Stimulated activated CD4-positive, alpha-beta T cell treated with anti-CD3 and anti-CD28 coated beads, Interleukin-2, amount 100 ng/mL, for 4 hours (primary cell): Measurements from ENCODE around the gene SLC39A1.
"Not testable (repeated sequence)": the region's sequence is repeated elsewhere in the genome, so short reads cannot be mapped to it uniquely, and the experiment has no call there.

Experiments
- DNase-seq: peaks from one replicate; pipeline ENCODE4 v3.0.0-alpha.2; 2020; ENCODE audit warnings: low read depth

The SLC39A1 gene

DNA sequence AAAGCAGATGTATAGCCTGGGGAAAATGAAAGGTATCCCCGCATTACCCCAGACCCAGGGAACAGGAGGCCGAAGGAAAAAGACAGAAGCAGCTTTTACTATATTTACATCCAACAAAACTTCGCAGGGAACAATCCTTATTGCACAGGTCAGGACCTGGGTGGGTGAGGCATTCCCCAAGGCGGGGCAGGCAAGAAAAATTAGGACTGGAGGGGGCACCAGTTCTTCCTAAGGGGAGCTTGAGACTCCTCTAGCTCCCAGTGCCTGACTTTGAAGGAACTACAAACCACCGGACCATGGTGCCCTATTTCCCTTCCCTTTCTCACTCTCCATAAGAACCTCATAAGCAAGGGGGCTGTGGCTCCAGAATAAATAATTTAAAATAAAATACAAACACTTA lies 33.9 kb downstream of the SLC39A1 start:
- DNase-seq = no peak

DNA sequence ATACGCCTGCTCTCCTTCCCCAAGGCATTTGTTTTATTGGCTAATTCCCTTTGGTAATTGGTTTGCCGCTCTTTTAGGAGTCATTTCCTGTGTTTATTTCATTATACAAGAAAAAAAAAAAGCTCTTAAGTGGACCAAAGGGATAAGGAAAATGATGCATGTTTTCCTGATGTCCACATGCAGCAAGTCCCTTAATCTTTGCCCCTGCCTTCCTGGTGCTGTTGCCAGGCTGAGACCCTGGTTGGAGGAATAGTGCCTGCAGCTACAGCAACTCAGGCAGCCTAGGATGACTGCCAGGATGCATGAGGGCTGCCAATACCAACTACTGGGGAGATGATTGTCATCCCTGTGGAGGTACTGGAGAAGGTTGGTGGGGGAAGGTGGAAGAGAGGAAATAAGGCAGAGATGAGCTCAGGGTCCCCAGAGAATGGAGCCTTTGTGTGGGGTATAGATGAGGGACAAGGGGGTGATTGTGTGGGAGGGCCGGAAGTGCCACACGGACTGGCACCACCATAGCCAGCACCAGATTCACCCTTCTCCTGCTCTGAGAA lies 34.5 kb downstream of the SLC39A1 start:
- DNase-seq = no peak

DNA sequence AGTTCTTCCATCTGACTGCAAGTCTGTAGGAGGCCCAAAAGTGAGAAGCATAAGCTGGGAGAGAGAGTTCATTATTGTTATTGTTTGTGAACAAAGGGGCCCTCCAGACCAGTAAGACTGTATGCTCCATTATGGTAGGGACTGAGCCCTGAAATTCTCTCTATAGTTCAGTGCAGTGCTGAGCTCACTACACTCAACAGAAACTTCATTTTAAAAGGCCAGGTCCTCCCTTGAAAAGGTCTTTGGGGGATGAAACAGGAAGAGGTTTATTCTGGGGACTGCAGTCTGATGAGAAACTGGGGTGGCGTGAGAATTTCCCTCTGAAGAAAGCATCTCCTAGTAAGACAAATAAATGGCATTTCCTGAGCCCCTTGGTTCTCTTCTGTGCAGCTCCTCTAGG lies 35.1 kb downstream of the SLC39A1 start:
- DNase-seq = no peak

DNA sequence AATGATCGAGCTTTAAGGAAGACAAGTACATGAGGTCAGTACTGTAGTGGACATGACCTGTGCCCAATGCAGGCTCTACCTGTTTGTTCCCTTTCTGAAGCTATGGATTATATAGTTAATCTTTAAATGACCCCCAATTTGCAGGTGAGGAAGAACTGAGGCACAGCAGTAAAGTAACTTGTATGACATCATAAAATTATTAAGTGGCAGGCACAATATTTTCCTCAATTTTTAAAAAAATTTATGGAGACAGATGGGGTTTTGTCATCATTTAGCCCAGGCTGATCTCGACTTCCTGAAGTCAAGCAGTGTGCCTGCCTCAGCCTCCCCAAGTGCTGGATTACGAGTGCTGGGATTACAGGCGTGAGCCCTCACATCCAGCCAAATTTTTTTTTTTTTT lies 36.9 kb downstream of the SLC39A1 start:
- no peak for DNase-seq

DNA sequence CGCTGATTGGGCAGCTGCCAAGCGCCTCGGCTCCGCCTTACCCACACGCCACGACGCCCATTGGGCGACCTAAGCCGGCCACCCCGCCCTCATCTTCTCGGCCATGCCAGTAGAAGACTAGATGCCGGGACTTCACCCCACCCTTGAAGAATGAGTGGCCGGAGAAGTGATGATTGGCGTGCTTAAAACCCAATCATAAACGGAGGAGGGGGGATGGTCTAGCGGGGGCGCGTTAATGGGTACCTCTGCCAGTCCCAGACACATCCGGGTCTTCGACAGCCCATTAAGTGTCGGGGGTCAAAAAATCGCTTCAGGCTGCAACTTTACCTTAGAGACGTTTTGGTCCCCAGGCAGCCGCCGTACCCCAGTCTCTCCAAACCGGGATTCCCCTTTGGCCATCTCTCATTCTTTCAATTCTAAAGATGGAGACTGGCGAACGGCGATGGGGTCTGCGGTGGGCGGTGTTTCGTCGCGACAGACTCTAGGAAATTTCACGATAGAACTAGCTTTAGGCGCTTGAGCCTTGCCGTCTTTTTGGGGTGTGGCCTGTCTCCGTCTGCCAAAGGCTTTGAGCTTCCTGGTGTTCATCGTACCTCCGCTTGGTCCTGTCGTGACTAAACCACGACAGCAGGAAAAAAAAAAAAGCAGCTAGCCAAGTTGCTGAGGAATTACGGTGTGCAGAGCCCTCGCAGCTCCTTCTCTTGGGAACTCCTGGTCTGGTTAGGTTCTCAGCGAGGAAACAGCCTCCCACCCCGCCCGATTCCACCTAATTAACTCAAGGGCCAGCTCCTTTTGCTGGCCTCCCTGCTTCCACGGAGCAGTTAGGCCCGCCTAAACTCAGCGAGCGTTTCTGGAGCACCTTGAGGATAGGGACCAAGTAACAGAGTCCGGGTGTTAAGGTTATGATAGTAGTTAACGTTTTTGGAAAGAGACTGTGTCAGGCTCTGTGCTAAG lies 40.1 kb downstream of the SLC39A1 start, which contains the start of gene GATAD2B:
TSS of gene GATAD2B (minus strand) at position 1 of the 954 bp plus-strand sequence. CDS start 94,625 bp downstream, outside the sequence.
- DNase-seq = peak; percentile 99

DNA sequence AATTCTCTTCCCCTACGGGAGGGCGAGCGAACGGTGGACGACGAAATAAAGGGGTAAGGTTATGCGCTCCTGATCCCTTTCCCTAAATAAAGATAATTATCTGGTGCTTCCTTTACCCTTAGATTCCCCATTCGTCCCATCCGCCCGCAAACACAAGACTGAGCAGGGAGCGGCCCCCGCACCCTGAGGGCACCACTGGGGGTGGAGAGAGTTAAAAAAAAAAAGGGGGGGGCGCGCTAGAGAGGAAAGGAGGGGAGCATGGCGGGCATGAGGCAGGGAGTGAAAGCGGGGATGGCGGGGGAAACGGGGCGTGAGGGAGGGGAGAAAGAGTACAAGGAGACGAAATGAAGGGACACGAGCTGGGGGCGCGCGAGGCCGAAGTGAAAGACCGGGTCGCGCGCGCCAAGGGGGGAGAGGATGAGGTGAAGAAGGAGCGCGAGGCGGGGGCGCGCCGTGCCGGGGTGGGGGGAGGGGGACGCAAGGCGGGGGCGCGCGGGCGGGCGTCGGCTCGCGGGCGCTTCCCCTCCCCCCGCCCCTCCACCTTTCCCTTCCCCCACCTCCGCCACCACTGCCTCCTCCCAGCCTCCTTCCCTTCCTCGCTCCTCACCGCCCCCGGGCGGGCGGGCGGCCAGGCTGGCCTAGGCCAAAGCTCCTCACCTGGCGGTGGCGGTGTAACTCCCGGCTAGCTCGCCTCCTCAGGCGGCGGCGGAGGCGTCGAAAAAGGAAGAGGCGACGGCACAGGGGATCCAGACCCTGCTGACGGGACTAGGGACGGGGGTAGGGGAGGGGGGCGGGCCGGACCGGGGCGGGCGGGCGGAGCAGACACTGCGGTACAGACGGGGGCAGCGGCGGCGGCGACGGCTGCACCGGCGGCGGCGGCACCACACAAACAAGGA lies 41.0 kb downstream of the SLC39A1 start:
- peak; percentile 60 for DNase-seq

DNA sequence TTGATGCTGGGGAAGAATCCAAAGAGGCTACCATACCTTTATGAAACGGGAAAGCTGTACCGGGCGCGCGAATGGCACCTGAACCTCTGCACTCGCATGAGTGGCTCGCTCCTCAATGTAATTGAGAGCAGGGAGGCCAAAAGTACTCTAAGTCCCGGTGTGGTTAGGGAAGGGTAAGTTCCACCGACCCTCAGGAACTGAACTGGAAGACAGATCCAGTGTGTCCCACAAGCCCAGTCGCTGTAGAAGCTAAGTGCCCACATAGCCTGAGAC lies 41.6 kb downstream of the SLC39A1 start:
- DNase-seq = no peak

DNA sequence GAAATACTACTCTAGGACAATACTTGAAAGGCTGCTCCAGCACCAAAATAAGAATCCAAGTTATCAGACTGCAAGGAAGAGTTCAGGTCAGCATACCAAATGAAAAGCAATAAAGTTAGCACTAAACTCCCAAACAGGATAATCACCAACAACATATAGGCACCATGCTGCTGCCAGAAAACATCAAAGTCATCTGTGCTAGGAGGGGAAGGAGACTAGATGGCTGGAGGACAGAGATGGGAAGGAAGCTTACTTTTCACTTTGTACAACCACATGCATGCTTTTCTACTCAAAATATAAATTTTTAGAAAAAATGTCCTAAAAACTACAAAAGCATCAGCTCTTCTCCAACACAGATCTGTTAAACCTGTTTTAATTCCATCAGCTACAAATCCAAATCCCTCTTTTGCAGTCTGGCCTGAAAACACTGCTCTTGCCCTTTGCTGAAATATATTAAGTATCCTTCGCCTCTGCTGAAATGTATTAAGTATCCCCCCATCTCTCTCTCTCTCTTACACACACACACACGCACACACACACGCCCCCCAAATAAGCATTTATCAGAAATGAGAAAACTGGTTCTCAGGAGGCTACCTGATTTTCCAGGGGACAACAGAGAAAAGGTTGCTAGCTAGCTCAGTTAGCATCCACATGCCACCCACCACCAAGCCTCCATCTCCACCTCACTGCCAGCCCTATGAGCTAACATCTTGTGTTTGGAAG lies 42.1 kb downstream of the SLC39A1 start:
- DNase-seq = no peak

DNA sequence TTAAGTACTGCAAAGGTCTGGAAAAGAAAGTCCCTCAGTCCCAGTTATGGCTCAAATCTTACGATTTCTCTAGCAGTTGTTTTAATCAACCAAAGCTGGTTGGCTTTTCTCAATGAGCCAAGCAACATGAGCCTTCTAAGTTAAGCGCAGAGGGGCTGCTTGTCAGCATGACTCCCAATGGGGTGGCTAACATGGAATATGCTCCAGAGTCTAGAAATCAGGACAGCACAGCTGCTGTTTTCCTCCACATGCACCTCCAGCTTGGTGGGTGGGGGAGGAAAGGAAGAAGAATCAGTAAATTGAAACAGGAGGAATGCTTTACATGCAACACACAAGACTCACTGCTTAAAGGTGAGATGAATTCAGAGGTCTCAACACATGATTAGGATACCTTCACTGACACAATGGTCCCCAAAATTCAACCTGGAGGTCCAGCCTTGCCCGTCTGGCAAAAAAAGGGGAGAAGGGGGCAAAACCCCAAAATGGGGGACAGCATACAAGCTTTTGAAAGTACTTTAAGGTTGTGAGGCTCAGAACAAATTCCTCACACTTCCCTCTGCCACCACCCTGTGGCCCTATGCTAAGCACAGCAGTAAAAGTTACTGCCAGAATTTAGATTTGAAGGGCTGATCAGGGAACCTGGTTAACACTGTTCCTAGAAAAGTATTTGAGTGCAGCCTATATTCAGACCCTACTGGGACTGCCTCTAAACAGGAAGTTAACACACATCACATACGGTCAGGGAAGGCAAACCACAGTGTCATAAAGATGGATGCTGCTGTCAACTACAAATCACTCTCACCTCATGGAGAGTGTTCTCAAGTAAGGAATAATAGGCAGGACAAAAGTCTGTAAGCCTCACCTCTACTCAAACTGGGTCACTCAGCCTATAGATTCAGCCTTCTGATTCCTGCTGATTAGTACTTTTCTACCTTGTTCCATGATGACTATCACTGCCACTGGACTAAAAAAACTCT lies 43.2 kb downstream of the SLC39A1 start:
- no peak for DNase-seq

DNA sequence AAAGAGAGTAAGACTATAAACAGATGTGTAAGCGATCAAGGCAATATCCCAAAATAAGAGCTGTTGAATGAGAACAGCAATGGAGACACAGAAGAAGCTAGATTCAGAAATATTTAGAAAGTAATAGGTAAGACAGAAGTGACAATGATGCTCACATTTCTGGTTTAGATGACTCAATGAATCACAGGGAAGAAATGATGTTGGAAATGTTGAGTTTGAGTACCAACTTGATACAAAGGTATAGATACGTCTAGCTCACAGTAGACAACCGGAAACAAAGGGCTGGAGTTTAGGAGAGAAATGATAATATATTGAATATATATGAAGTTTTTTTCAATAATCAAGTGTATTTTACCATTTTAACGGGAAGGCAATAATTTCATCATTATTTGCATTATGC lies 47.0 kb downstream of the SLC39A1 start:
- DNase-seq = no peak

DNA sequence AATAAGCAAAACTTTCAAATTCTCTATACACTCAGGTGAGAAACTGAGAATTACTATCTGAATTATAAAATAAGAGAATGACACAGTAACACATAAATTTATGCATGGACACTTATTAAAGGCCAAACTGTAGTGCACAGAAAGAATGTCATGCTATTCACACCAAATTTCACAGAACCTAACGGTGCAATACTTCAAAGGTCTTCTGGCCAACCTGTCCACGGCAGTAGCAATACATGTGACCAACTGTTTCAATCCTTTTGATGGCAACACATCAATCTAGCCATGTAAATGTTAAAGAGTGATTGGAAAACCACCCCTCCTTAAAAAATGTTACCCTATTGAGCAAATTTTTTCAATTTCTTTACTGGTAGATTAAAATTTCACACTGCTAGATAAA lies 51.0 kb downstream of the SLC39A1 start:
- no peak for DNase-seq

DNA sequence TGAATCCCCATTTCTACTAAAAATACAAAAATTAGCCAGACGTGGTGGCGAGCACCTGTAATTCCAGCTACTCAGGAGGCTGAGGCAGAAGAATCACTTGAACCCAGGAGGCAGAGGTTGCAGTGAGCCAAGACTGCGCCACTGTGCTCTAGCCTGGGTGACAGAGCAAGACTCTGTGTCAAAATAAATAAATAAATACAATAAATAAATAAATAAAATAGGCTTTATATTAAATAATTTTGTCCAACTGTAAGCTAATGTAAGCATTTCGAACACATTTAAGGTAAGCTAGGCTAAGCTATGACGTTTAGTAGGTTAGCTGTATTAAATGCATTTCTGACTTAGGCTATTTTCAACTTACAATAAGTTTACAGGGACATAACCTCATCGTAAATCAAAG lies 52.8 kb downstream of the SLC39A1 start:
- not testable (repeated sequence) for DNase-seq
